Prostate gland (tissue), 2 donors: ENCODE results near the gene EVC2.

Experiments
- CTCF ChIP-seq, 4 experiments: fragments of 200-600 bp in 2 of 4; fragments of 450-650 bp in 2 of 4; sonication (generic) in 2 of 4; IDR thresholded peaks; 1 replicate in 3 of 4; 2 replicates in 1 of 4; pipeline ENCODE4 v1.5.1; 2016 to 2019; ENCODE audit warnings: antibody characterized with exemption in 4 of 4, mild to moderate bottlenecking in 2 of 4, moderate library complexity in 2 of 4
- POLR2A ChIP-seq: fragments of 450-650 bp; IDR thresholded peaks from one replicate; pipeline ENCODE4 v1.6.1; 2016; ENCODE audit warnings: antibody characterized with exemption, mild to moderate bottlenecking
- POLR2AphosphoS5 ChIP-seq: sonication (generic); formaldehyde crosslinking; IDR thresholded peaks from one replicate; pipeline ENCODE4 v1.6.1; 2017; ENCODE audit warnings: antibody characterized with exemption

GRCh38 chr4:5751666-5752375 lies 43.5 kb upstream of the EVC2 start:
- TF ChIP-seq CTCF (IDR thresholded peaks at IDR 0.05), result no peak
- TF ChIP-seq POLR2AphosphoS5, result no peak
- TF ChIP-seq POLR2A, result no peak
